GM12878 (cell line): Measurements from ENCODE around the gene NXPH1. TPM values are rescaled to one million over a fixed set of nuclear protein-coding genes. Genes with fewer than 3 reads are reported as not detected.

Experiments used
- ATAC-seq: fragments of 200-7000 bp; cut with Tn5 transposase; 3 replicates; pipeline ENCODE4 v1.9.1; 2020; ENCODE audit warnings: mild to moderate bottlenecking, moderate library complexity
- BruUV-seq: library from RNA; stranded (reverse); fragments of 400-500 nt; replicated peaks from 2 replicates; lab custom pipeline; 2021; lab: Mats Ljungman, UMichigan
- CTCF ChIA-PET: fragments of 300-600 bp; sonication (Branson Sonifier 250); formaldehyde crosslinking; extraction: SDS; loops from one replicate; lab custom pipeline; 2021; ENCODE audit warnings: inconsistent platforms; lab: Yijun Ruan, JAX
- POLR2A ChIA-PET: fragments of 350-600 bp; formaldehyde crosslinking; extraction: SDS; loops from one replicate; lab custom pipeline; 2021; ENCODE audit warnings: inconsistent platforms; lab: Charles Lee
- RAD21 ChIA-PET: fragments of 300-600 bp; sonication (Branson Sonifier 250); formaldehyde crosslinking; loops from one replicate; lab custom pipeline; 2023; ENCODE audit warnings: antibody characterized with exemption; ENCODE audit not compliant: unreplicated experiment; lab: Charles Lee
- SMC1A ChIA-PET: fragments of 300-600 bp; sonication (Branson Sonifier 250); formaldehyde crosslinking; loops from one replicate; lab custom pipeline; 2023; ENCODE audit not compliant: unreplicated experiment, uncharacterized antibody; lab: Charles Lee
- DNase-seq: peaks from one replicate; pipeline ENCODE4 v3.0.0-alpha.2; 2011; ENCODE audit warnings: low read depth, low spot score
- FAIRE-seq: peaks from 3 replicates; lab custom pipeline; 2011; peaks lifted over from hg19 to GRCh38; lab: Jason Lieb, UNC
- H2AFZ ChIP-seq: 2 replicates; pipeline ENCODE4 v1.6.0; 2011; ENCODE audit warnings: low read depth, low read length, control low read depth; ENCODE audit not compliant: control insufficient read depth
- H3K27ac ChIP-seq: 2 replicates; pipeline ENCODE4 v1.5.1; 2011; ENCODE audit warnings: control low read depth; ENCODE audit not compliant: control insufficient read depth, insufficient read depth
- H3K27me3 ChIP-seq, 2 experiments: replicated peaks in 1 of 2; 2 replicates each; pipeline versions ENCODE4 v1.6.0 to v1.6.1; 2011; ENCODE audit warnings: low read length in 1 of 2; ENCODE audit not compliant: control insufficient read depth in 2 of 2, insufficient read depth in 2 of 2
- H3K36me3 ChIP-seq, 2 experiments: 2 replicates each; pipeline ENCODE4 v1.5.1; 2011; ENCODE audit warnings: low read length in 1 of 2; ENCODE audit not compliant: control insufficient read depth in 2 of 2, insufficient read depth in 2 of 2
- H3K4me1 ChIP-seq: 2 replicates; pipeline ENCODE4 v1.6.1; 2011; ENCODE audit warnings: mild to moderate bottlenecking, low read length, moderate library complexity, mixed read lengths; ENCODE audit not compliant: control insufficient read depth, insufficient read depth
- H3K4me2 ChIP-seq: 2 replicates; pipeline ENCODE4 v1.6.0; 2011; ENCODE audit warnings: control low read depth; ENCODE audit not compliant: control insufficient read depth, insufficient read depth
- H3K4me3 ChIP-seq: fragments of 200-600 bp; sonication (generic); 2 replicates; pipeline ENCODE4 v1.5.1; 2016
- H3K79me2 ChIP-seq: 2 replicates; pipeline ENCODE4 v1.6.0; 2011; ENCODE audit warnings: low read length; ENCODE audit not compliant: control insufficient read depth, insufficient read depth
- H3K9ac ChIP-seq: 2 replicates; pipeline ENCODE4 v1.8.0; 2011; ENCODE audit warnings: low read length, control low read depth, mixed read lengths; ENCODE audit not compliant: control insufficient read depth, insufficient read depth
- H3K9me3 ChIP-seq: replicated peaks from 3 replicates; pipeline ENCODE4 v1.5.1; 2011; ENCODE audit warnings: mild to moderate bottlenecking, low read length; ENCODE audit not compliant: control insufficient read depth, insufficient read depth
- H4K20me1 ChIP-seq: 2 replicates; pipeline ENCODE4 v1.6.0; 2011; ENCODE audit not compliant: control insufficient read depth, insufficient read depth
- CBX3 ChIP-seq: fragments of 200-600 bp; sonication (generic); IDR thresholded peaks from 2 replicates; pipeline ENCODE4 v1.6.1; 2016; ENCODE audit warnings: low read depth, borderline replicate concordance
- CHD1 ChIP-seq: IDR thresholded peaks from 2 replicates; pipeline ENCODE4 v1.6.1; 2012; ENCODE audit warnings: low read depth, low read length, improper control_type of control experiment
- EZH2 ChIP-seq: IDR thresholded peaks from 2 replicates; pipeline ENCODE4 v1.6.1; 2012; ENCODE audit warnings: low read depth, mild to moderate bottlenecking, control low read depth, inconsistent platforms, low read length, borderline replicate concordance; ENCODE audit not compliant: control insufficient read depth
- JUNB ChIP-seq: IDR thresholded peaks from 2 replicates; pipeline ENCODE4 v1.6.1; 2016; ENCODE audit warnings: antibody characterized with exemption, mild to moderate bottlenecking
- MTA3 ChIP-seq: IDR thresholded peaks from 2 replicates; pipeline ENCODE4 v1.6.1; 2012; ENCODE audit warnings: low read length, inconsistent platforms, borderline replicate concordance
- NR2C2 ChIP-seq: IDR thresholded peaks from 2 replicates; pipeline ENCODE4 v1.6.1; 2011; ENCODE audit warnings: borderline replicate concordance, low read depth; ENCODE audit not compliant: control insufficient read depth, insufficient read length
- PAX8 ChIP-seq: fragments of 450-650 bp; IDR thresholded peaks from 2 replicates; pipeline ENCODE4 v1.6.1; 2017; ENCODE audit warnings: mild to moderate bottlenecking, moderate library complexity
- RCOR1 ChIP-seq: conservative IDR thresholded peaks from 2 replicates; pipeline ENCODE4 v1.6.1; 2012; ENCODE audit warnings: low read depth, low read length, improper control_type of control experiment
- SMARCA5 ChIP-seq: fragments of 450-650 bp; IDR thresholded peaks from 2 replicates; pipeline ENCODE4 v1.6.1; 2017; ENCODE audit warnings: mild to moderate bottlenecking
- STAT3 ChIP-seq: IDR thresholded peaks from 2 replicates; pipeline ENCODE4 v1.6.1; 2011; ENCODE audit warnings: low read depth, low read length, improper control_type of control experiment
- TAF1 ChIP-seq: IDR thresholded peaks from 2 replicates; pipeline ENCODE4 v1.6.1; 2011; ENCODE audit warnings: mild to moderate bottlenecking, low read depth, low read length, borderline replicate concordance
- TARDBP ChIP-seq: IDR thresholded peaks from 2 replicates; pipeline ENCODE4 v1.6.1; 2016; ENCODE audit warnings: borderline replicate concordance
- YY1 ChIP-seq: IDR thresholded peaks from 2 replicates; pipeline ENCODE4 v1.6.1; 2011; ENCODE audit warnings: low read depth, mild to moderate bottlenecking, low read length
- ZNF384 ChIP-seq: IDR thresholded peaks from 2 replicates; pipeline ENCODE4 v1.6.1; 2012; ENCODE audit warnings: low read depth, mild to moderate bottlenecking, low read length, improper control_type of control experiment, borderline replicate concordance
- ZNF592 ChIP-seq: fragments of 450-650 bp; IDR thresholded peaks from 2 replicates; pipeline ENCODE4 v1.6.1; 2017; ENCODE audit warnings: mild to moderate bottlenecking, moderate library complexity
- ZZZ3 ChIP-seq: IDR thresholded peaks from 2 replicates; pipeline ENCODE4 v1.6.1; 2011; ENCODE audit warnings: low read depth; ENCODE audit not compliant: control insufficient read depth, insufficient read length
- WGBS: methylation state at CpG from one replicate; pipeline ENCODE4 v1.1.6; 2016; ENCODE audit warnings: low lambda C conversion rate; ENCODE audit not compliant: insufficient replicate concordance, insufficient coverage; ENCODE audit errors: missing lambda C conversion rate; 5-methylcytosine and 5-hydroxymethylcytosine counted together
- in situ Hi-C: fragments of 300-500 bp; cut with MboI; formaldehyde crosslinking; loops from 9 replicates; pipeline ENCODE4 v1.14.3; 2018; ENCODE audit warnings: mixed read lengths
- intact Hi-C: fragments of 100-400 bp; cut with micrococcal nuclease; formaldehyde crosslinking; loops from one replicate; pipeline ENCODE4 v1.14.2; 2022; ENCODE audit not compliant: unreplicated experiment
- polyA plus RNA-seq, 11 experiments: library from polyadenylated mRNA; depleted of rRNA in 4 of 11; unstranded in 6 of 11; stranded (reverse) in 5 of 11; fragments of >200 nt; fragmentation: Nextera tagmentation in 4 of 11; fragmentation: Illumina TruSeq in 1 of 11; extraction: Ambion mirVana in 4 of 11; extraction: Trizol in 1 of 11; gene quantifications; 1 replicate in 1 of 11; 2 replicates in 10 of 11; pipeline versions ENCODE4 v1.2.1 to v1.2.3, GENCODE V29; 2011 to 2016; ENCODE audit warnings: inconsistent platforms in 2 of 11, missing spikeins in 2 of 11, low read depth in 1 of 11
- total RNA-seq, 4 experiments: library from RNA; depleted of rRNA in 3 of 4; stranded (reverse); fragments of >200 nt in 3 of 4; fragmentation: Illumina TruSeq in 1 of 4; extraction: Trizol in 1 of 4; gene quantifications; 2 replicates each; pipeline versions ENCODE4 v1.2.1 to v1.2.3, GENCODE V29; 2013 to 2021

Gene NXPH1
- total and polyA plus RNA-seq, 10 of the 15 experiments (the other 5 are each of a cell fraction or from before 2014, with no cell fraction given), result 0.06 to 0.34 TPM; not detected in 8

GRCh38 chr7:8585591-8585990 lies 152.2 kb downstream of the NXPH1 start:
- H3K4me2 ChIP-seq, result no peak overlapping the region
- no peak overlapping the region for H3K27ac ChIP-seq
- in situ Hi-C loops (no loop called here), intact Hi-C loops (no loop called here)
- no TSS peak for BruUV-seq
- FAIRE-seq (no peak), DNase-seq (no peak), ATAC-seq (no peak)
- no peak overlapping the region for H2AFZ ChIP-seq
- H3K79me2 ChIP-seq, result no peaks in the 10 kb centered on the region
- POLR2A ChIA-PET, result no interaction called here
- H3K9ac ChIP-seq, result no peak overlapping the region
- H3K36me3 ChIP-seq, result no peaks in the 10 kb centered on the region
- CTCF ChIA-PET, result no interaction called here
- 88% methylated on average over 1 of the region's 1 CpG for WGBS
- TF ChIP-seq JUNB (no peak), CBX3 (no peak), EZH2 (no peak), TARDBP (no peak), MTA3 (no peak), PAX8 (no peak)
- no peaks in the 10 kb centered on the region for H3K9me3 ChIP-seq
- RAD21 ChIA-PET, result no interaction called here
- no peaks in the 10 kb centered on the region for H3K4me1 ChIP-seq
- SMC1A ChIA-PET, result no interaction called here
- H3K4me3 ChIP-seq, result no peak overlapping the region
- H4K20me1 ChIP-seq, result no peaks in the 10 kb centered on the region
- H3K27me3 ChIP-seq, result no peaks in the 10 kb centered on the region

- Histone ChIP-seq H3K4me2 (no peak overlapping the region), H4K20me1 (no peaks in the 10 kb centered on the region), H3K27me3 (no peaks in the 10 kb centered on the region), H3K9ac (no peak overlapping the region), H3K79me2 (no peaks in the 10 kb centered on the region), H3K4me1 (no peaks in the 10 kb centered on the region), H3K4me3 (no peak overlapping the region), H3K9me3 (no peaks in the 10 kb centered on the region), H3K27ac (no peak overlapping the region), H2AFZ (no peak overlapping the region), H3K36me3 (no peaks in the 10 kb centered on the region)
- intact Hi-C loops, result no loop called here
- ChIA-PET POLR2A (no interaction called here), RAD21 (no interaction called here), SMC1A (no interaction called here), CTCF (interaction anchor here (1.2 kb wide), 1 partner anchor 89 kb away, joined by 3 read pairs; no protein-coding TSS in a partner anchor)
- FAIRE-seq, result no peak
- DNase-seq, result no peak
- in situ Hi-C loops, result no loop called here
- 48% methylated on average over 4 of the region's 4 CpGs for WGBS
- BruUV-seq, result no TSS peak
- no peak for ATAC-seq
- TF ChIP-seq NR2C2, result no peak
- no peak for TF ChIP-seq SMARCA5
- no peak for TF ChIP-seq TAF1
- TF ChIP-seq RCOR1, result no peak
- TF ChIP-seq STAT3, result no peak
- no peak for TF ChIP-seq CHD1
- no peak for TF ChIP-seq ZNF592
- no peak for TF ChIP-seq ZNF384
- TF ChIP-seq ZZZ3, result no peak
- no peak for TF ChIP-seq YY1
- no peak for TF ChIP-seq EZH2
These were observed 156.8 kb downstream of the NXPH1 start for GRCh38 chr7:8590225-8590624.
